GM21576 (cell line): Measurements from ENCODE around the gene KCNK5.

Source experiments
- ATAC-seq: cut with Tn5 transposase; IDR thresholded peaks from one replicate; pipeline ENCODE4 v1.9.1; 2021; ENCODE audit warnings: mild to moderate bottlenecking, moderate library complexity; ENCODE audit not compliant: unreplicated experiment

The KCNK5 gene

DNA sequence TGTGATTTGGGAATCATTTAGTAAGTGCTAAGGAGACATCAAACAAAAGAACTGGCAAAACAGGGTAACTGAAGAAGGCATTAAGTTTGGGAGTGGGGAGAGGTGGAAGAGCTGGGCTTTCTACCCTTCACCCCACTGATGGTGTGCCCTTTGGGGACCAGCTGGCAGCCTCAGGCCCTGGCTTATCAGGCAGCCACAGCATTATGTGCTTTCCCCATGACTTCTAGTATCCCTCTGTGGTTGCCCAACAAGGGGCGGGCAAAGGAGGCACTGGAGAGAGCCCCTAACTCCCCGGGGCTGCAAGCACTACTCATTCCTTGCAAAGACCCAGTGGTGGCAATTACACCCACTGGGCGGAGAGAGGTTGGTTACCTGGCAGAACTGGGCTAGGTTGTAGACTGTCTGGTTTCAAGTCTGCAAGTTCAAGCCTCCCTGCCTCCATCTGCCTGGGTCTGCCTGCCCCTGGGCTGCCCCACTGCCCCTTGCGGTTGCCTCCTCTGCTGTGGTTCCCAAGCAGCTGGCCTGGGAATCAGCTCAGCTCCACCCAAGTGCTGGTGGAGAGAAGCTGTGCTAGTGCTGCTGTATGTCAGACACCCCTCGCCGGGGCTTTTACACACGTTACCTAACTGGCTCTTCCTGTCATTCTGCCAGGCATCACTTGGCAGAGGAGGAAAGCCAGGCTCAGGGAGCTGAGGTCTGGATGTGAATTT lies 29.9 kb downstream of the KCNK5 start:
- no peak for ATAC-seq

DNA sequence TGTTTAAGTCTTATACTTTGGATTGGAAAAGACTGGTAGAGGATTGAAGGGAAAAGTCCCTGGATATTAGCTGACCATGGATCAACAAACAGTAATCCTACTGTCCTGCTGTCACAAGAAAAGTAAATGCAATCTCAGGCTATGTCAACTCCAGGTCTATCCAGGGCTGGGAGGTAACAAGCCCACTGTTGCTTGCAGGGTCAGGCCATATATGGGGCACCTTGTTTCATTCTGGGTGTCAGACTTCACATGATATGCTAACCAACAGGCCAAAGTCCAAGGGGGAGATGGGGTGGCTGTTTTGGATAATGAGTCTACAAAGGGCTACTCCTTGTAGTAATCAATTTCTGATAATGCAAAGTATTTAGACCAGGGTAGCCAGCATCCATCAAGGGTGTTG lies 30.7 kb downstream of the KCNK5 start:
- ATAC-seq = no peak

DNA sequence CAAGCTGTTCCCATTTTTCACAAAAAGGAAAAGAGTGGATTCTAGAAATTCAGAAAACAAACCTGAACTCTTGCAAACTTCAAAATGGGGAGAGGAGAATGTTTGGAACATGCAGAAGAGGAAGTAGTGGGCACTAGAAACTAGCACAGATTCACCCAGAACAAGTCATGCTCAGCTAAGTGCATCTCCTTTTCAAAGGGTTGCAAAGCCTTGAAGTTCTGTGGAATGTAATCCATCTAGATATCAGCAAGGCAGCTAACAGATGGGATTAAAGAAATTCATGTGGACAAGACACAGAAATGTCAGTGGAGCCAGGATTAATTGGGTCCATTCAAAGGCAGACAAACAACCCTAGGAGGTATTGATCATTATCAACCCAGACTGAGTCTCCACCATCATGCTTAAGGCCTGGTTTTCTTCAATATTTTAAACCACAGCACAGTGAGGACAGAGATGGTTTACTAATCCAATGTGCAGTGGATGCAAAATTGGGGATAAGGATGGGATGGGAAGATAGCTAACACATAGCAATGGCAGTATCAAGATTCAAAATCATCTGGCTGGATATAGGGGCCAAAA lies 31.3 kb downstream of the KCNK5 start:
- no peak for ATAC-seq

DNA sequence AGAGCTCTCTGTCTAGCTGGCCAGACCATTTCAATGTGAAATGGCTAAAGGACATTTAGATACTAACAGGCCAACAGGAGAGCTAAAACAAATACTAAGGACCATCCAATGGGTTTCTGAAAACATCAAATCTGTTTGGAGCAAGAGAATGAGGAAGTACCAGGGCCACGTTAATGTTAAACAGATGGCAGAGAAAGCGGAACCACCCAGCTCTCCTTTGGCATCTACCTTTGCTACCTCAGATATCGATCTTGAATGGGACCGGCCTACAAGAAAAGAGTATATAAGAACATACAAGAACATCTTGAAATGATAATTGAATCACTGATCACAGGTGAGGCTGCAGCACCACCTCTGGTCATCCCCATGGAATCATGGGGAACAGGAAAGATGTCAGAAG lies 31.8 kb downstream of the KCNK5 start:
- ATAC-seq = no peak

DNA sequence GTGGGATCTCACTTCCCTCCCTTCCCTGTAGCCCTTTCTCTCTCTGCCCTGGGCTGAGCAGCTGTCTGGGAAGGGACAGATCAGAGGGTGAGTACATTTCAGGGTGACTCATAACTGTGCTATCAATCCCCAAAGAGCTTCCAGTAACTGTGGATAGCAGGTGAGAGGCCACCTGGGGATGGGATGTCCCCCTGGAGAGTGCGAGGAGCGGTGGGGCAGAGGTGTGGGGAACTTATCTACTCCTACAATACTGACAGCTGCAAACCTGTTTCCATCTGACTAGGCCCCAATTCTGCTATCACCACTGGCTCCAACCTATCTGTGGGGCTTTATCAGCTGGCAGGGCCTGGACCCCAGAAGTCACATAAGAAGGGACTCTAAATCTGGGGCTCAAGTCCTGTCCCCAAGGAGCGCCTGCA lies 32.6 kb downstream of the KCNK5 start:
- ATAC-seq = no peak

DNA sequence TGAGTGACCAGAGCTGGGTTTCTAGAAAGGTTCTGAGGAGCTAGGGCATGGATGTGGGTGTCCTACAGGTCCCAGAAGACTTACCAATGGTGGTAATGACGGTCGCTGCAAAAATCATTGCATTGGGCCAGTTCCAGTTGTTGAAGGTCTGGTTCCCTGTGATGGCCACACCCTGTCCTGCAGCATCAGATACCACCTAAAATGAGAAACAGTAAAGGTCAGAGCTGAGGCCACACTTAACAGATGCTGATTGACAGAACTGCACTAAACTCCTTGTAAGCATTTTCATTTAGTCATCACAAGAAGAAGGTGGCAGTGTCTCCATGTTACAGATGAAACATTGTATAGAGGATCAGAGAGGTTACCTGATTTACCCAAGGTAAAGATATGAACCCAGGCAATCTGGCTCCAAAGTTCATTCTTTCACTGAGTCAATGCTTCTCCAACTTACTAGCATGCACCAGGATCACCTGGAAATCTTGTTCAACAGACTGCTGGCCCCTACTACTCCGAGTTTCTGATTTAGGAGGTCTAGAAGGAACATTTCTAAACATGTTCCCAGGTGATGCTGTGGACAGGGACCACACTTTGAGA lies 33.4 kb downstream of the KCNK5 start:
- no peak for ATAC-seq

DNA sequence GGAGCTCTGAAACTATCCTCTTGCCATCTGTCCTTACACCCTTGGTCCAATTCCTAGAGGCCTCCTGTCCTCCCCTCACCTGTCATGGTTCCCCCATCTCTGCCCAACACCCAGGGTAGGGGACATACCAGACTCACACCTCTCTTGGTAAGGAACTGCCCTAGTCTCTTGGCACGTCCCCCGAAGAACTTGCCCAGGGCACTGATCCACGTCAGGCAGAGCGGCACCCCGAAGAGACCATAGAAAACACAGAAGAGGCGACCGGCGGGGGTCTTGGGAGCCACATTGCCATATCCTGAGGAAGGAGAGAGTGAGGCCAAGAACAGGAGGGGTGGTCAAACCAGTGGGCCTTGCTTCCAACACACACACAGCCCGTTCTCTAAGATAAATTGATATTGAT lies 34.8 kb downstream of the KCNK5 start:
- no peak for ATAC-seq

DNA sequence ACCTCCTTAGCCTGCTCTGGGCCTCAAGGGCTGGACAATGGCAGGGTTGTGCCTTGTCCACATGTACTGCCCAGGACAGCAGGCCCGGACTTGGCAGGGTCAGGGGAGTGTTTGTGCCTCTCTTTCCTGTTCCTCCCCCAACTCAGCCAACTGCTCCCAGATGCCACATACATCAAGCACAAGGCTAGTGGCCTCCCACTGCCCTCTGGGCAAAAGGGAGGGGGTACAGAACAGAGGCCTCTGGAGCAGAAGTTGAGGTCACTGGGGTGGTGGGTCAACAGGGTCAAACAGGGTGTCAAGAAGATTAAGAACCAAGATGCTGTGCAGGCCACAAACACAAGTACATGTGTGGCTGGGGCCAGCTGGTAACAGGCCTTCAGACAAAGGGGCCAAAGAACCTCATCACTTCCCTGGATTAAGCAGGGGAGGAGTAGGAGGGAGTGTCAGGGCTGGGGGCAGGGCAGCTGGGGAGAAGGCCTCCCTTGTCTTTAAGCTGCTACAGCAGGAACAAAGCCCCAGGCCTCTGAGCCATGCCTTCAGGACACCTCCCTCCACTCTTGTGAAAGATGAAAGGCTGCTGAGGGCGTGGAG lies 36.0 kb downstream of the KCNK5 start:
- ATAC-seq = no peak

DNA sequence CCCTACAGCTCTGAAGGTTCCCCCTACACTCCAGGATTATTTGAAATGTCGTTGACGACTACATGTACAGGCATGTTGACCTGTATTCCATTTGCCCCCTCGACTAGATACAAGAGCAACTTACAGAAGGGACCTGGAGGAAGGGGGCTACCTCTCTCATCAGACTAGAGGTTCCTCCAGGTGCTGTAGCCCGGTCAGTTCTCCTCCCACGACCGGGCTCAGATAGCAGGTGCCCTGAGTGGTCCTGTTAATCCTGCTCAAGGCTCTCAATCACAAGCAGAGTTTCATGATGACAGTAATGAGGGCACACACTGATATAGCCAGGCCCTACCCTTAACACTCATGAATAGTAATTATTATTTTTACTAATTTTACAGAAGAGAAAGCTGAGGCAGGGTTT lies 36.5 kb downstream of the KCNK5 start:
- no peak for ATAC-seq

DNA sequence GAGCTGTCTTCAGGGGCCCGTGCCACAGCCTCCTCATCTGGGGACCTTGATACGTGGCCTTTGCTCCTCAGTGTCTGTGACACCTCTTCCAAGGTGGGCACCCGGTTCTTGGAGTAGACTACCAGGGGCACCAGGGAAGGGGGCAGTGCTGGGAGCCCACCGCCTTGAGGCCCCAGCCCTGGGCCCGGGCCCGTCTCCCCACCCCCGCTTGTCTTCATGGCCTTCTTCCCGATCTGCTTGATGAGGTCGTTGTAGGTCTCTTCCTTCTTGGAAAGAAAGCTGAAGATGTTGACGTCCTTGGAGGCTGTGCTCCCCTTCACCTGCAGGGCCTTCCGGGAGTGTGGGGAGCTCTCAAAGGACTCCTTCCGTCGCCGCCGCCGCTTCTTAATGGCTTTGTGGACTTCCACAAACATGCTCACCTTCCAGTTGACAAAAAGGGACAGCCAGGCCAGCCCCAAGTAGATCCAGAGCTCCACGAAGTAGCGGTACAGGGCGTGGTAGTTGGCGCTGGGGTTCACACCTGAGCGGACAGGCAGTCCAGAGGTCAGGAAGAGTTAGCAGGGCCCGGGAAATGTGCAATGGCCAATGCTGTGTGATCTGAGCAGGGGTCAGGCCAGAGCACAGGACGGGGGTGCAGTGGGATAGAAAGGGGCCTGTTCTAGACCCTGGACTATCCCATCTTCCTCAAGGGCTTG lies 37.9 kb downstream of the KCNK5 start:
- no peak for ATAC-seq

DNA sequence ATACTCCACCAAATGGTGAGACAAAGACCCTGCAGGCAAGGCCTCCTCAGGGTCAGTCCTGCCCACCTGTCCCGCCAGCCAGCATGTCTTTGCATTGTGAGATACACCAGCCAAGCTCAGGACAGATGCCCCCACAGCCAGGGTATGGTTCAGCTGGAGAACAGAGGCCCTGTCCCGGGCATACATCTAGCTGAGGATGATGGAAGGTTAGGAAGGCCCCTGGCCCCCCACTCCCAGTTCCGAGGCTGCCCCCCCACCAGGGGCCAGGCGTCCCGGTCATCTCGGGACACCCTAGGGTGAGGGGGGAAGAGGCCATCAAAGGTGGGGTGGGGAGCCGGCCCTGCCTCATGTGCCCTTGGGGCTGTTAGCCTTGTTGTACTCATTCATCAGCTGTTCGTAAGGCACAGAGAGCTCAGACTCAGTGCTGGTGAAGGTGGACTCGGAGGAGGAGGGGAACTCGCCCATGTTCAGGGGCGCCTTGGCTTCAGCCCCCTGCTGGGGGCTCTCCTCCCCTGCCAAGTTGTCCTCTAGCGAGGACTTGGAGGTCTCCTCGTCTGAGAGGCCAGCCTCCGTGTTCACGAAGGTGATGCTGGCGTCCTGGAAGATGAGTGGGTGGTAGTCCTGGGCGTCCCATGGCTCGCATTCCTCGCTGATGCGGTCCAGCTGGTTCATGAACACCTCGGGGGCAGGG lies 38.6 kb downstream of the KCNK5 start:
- no peak for ATAC-seq

DNA sequence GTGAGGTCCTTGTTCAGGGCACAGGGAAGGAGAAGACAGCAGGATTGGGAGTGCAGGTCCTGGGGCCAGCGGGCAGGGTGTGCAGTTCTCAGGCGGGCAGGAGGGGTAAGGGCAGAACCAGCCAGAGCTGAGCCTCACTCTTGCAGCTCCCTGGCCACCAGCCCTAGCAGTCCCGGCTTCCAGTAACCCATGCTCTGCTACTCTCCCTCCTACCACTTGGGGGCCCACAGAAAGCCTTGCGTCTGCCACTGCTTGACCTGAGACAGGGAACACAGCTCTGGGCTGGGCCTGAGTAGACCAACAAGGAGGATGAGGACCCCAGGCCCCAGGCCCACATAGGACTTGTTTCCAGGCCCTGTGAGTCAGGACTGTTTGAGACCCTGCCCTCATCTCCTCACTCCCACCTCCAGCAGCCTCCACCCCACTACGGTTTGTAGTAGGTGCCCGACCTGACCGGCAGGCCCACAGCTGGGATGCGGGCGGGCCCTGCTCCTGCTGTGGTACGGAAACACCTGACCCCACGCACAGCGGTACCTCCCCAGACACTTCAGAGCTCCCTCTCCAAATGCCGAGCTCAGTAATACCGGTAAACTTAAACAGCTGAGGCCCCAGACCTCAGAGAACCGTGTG lies 39.2 kb downstream of the KCNK5 start:
- ATAC-seq = no peak

DNA sequence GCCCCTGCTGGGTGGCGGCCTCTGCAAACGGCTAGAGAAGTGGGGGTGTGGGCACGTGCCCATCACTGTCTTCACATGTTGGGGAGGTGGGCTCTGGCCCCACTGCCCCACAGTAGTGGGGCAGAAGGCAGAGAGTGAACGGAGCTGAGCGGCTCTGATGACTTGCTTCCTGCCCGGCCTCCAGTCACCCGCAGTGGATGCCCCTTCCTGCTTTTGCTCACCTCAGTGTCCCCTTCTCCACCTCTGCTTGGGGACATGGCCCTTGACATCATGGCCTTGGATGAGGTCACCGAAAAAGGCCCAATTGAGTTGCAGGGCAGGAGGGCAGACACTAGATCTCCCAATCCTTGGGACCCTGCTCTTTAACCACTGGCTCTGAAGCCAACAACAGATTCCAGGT lies 40.1 kb downstream of the KCNK5 start:
- no peak for ATAC-seq

DNA sequence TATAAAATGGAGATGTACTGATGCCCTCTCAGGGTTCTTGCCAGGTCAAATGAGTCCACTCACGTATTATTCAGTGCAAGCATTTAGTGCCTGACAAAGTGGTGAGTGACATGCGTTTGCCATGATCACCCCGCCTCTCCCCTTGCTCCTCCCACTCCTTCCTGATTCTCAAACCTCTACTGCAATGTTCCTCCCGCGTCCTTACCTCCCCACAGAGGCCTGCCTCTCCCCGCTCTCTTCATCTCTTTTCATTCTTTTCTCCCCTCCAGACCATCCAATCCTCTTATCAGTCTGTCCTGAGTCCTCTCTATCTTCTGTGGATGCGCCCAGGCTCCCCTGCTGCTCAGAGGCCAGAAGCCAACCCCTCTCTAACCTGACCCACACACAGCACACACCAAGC lies 40.7 kb downstream of the KCNK5 start:
- ATAC-seq = no peak

DNA sequence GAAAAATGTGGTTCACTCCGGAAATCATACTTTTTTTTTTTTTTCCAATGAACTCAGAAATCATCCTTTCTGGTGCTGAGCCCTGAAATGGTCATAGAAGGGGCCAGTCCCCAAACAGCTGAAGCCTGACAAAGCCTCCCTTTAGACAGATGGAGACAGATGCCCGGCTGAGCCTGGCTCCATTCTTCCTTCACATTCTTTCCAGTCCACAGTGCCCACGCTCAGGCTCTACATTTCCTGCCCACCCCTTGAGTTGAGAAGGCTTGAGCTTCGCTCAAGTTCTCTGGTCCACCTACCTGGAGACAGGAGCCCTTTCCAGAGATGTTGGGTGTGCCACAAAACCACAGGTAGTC lies 41.2 kb downstream of the KCNK5 start:
- no peak for ATAC-seq

DNA sequence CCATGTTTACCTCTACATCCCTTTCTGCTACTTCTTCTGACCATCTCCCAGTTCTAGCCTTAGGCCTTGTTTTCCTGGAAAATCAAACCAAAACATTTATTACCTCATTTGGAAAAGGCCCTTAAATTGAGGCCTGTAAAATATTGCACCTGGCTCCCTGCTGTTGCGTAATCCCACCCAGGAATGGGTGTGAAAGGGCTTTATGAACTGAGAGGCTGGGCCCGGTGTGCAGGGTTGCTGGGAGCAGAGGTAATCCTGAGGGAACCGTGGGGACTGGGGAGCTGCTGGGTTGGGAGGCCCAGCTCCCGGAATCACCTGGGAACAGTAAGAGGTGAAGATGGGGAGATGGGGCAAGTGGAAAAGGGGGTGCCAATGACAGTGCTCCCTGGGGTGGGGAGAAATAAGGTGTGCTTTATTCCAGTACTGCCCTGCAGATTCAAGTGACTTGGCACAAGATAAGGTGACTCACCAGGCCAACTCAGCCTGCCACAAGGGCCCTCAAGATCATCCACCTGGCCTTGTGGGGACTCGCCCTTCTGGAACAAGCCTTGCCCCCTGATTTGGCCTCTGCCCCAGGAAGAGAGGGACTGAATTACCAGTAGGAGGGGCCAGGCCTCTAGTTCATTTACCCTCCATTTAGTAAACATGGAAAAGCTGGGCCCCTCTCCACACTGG lies 44.2 kb downstream of the KCNK5 start:
- ATAC-seq = no peak

DNA sequence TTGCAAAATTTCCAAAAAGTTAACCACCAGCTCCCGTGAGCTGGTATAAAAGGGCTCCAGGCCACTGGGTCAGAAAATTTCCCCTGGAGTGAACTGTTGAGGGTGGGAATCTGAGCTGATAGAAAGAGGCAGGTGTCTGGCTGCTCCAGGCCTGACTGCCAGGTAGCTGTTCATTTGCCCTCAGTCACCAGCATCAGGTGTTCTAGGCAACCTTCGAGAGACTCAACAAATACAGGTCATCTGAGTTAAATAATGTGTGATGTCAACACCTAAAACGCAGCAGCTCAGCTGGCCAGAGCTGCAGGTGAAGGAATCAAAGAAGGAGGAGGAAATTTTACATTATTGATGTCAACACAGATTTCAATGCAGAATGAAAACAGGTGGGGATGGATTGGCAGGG lies 46.7 kb downstream of the KCNK5 start:
- no peak for ATAC-seq

DNA sequence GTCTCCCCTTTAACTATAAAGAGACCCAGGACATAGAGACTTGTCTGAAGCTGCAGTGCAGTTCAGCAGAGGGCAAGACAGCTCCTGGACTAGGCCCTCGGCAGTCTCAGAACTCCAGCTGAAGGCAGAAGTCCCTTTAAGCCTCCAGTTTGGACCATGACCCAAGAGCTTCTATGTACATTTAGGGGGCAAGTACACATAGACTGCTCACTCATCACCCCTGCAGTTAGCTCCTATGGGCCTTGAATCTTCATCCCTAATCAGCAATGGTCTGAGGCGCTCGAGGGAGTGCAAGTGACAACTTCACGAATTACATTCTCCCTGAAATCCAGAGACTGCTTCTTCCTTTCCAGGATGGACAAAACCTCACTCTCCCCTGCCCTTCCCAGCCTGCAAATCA lies 47.4 kb downstream of the KCNK5 start:
- ATAC-seq = no peak

DNA sequence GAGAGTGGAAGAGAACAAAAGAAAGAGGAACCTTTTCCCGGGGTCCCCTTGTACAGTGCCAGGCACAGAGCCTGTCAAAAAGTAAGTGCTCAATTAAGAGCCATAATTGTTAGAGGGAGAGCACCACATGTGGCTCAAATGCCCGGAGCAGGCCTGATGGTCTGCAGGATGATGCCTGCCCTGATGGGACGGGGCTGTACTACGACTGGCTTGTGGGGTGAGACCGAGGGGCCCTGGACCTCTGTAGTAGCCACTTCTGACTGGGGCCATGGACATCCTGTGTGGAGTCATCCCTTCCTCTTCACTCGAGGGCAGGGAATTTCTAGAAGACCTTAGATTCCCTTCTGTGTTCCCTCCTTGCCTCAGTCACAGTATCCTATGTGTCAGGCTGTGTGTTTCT lies 47.9 kb downstream of the KCNK5 start:
- ATAC-seq = no peak

DNA sequence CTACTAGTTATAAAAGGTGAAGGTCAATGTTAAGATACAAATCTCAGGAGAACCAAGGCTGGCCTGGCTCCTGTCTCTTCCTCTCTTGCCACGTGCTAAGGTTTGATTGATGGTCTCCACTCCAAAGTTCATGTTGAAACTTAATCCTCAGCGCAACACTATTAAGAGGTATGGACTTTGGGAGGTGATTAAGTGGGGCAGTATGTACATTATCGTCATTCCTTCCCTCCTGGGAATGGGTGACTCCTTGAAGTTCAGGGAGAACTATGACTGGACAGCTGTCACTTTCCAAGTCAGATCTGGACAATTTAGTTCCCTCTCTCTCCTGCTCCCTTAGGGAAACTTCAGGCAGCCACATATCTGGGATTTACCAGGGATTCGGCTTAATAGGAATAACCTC lies 50.5 kb downstream of the KCNK5 start:
- no peak for ATAC-seq
